GM23338 (cell line): ENCODE measurements around the gene CHAMP1. TPM values are rescaled to one million over a fixed set of nuclear protein-coding genes. Genes with fewer than 3 reads are reported as not detected.

Source experiments
- ATAC-seq: fragments of 200-7000 bp; cut with Tn5 transposase; 3 replicates; pipeline ENCODE4 v1.9.1; 2020
- DNase-seq: peaks from one replicate; pipeline ENCODE4 v3.0.0-alpha.2; 2015; ENCODE audit warnings: low spot score
- H2AFZ ChIP-seq: fragments of 200-600 bp; sonication (generic); 2 replicates; pipeline ENCODE4 v1.8.0; 2016; ENCODE audit warnings: antibody characterized with exemption, mild to moderate bottlenecking, moderate library complexity
- H3F3A ChIP-seq: fragments of 200-600 bp; sonication (generic); replicated peaks from 2 replicates; pipeline ENCODE4 v1.8.0; 2017; ENCODE audit warnings: antibody characterized with exemption, mixed run types, low read depth
- H3K27ac ChIP-seq: fragments of 200-600 bp; sonication (generic); 2 replicates; pipeline ENCODE4 v1.6.1; 2016; ENCODE audit warnings: low read depth
- H3K27me3 ChIP-seq: fragments of 200-600 bp; sonication (generic); 2 replicates; pipeline ENCODE4 v1.8.0; 2016; ENCODE audit warnings: mild to moderate bottlenecking, mixed run types, moderate library complexity; ENCODE audit not compliant: insufficient read depth
- H3K36me3 ChIP-seq: fragments of 200-600 bp; sonication (generic); 2 replicates; pipeline ENCODE4 v1.8.0; 2016; ENCODE audit warnings: mild to moderate bottlenecking; ENCODE audit not compliant: insufficient read depth
- H3K4me1 ChIP-seq: fragments of 200-600 bp; sonication (generic); 2 replicates; pipeline ENCODE4 v1.8.0; 2016; ENCODE audit warnings: mild to moderate bottlenecking, moderate library complexity; ENCODE audit not compliant: insufficient read depth
- H3K4me2 ChIP-seq: fragments of 200-600 bp; sonication (generic); 2 replicates; pipeline ENCODE4 v1.7.1; 2017; ENCODE audit warnings: mixed run types
- H3K4me3 ChIP-seq: fragments of 200-600 bp; sonication (generic); 2 replicates; pipeline ENCODE4 v1.6.1; 2016; ENCODE audit warnings: mixed run types
- H3K79me2 ChIP-seq: fragments of 200-600 bp; sonication (generic); replicated peaks from 2 replicates; pipeline ENCODE4 v1.8.0; 2017; ENCODE audit warnings: mild to moderate bottlenecking; ENCODE audit not compliant: insufficient read depth
- H3K9me2 ChIP-seq: fragments of 200-600 bp; sonication (generic); 2 replicates; pipeline ENCODE4 v1.8.0; 2017; ENCODE audit not compliant: insufficient read depth
- H4K20me1 ChIP-seq: fragments of 200-600 bp; sonication (generic); replicated peaks from 2 replicates; pipeline ENCODE4 v1.8.0; 2017; ENCODE audit warnings: mild to moderate bottlenecking; ENCODE audit not compliant: insufficient read depth
- H3K27ac Mint-ChIP-seq: 2 replicates; pipeline ENCODE4 v1.8.0; 2020; ENCODE audit warnings: inconsistent platforms, mild to moderate bottlenecking, moderate library complexity, mixed read lengths
- H3K27me3 Mint-ChIP-seq: 3 replicates; pipeline ENCODE4 v1.8.0; 2022; ENCODE audit warnings: low read depth, mild to moderate bottlenecking, moderate library complexity, mixed read lengths, inconsistent platforms; ENCODE audit not compliant: insufficient read depth, poor library complexity
- H3K36me3 Mint-ChIP-seq: 3 replicates; pipeline ENCODE4 v1.8.0; 2021; ENCODE audit warnings: low read depth, mild to moderate bottlenecking, inconsistent platforms, moderate library complexity, mixed read lengths
- H3K4me1 Mint-ChIP-seq: 3 replicates; pipeline ENCODE4 v1.8.0; 2020; ENCODE audit warnings: mild to moderate bottlenecking, inconsistent platforms, mixed read lengths
- H3K4me3 Mint-ChIP-seq: 3 replicates; pipeline ENCODE4 v1.8.0; 2021; ENCODE audit warnings: moderate library complexity, mild to moderate bottlenecking, inconsistent platforms, mixed read lengths
- H3K9me3 Mint-ChIP-seq: 3 replicates; pipeline ENCODE4 v1.8.0; 2020; ENCODE audit warnings: moderate library complexity, mild to moderate bottlenecking, inconsistent platforms, mixed read lengths
- CTCF ChIP-seq, 2 experiments: fragments of 200-600 bp in 1 of 2; sonication (generic) in 1 of 2; conservative IDR thresholded peaks; 2 replicates each; pipeline versions ENCODE4 v1.5.1 to v1.6.1; 2016 to 2017; ENCODE audit warnings: antibody characterized with exemption in 2 of 2, low read depth in 2 of 2, mild to moderate bottlenecking in 2 of 2, moderate library complexity in 1 of 2
- EZH2 ChIP-seq: fragments of 200-600 bp; sonication (generic); IDR thresholded peaks from one replicate; pipeline ENCODE4 v1.8.0; 2017; ENCODE audit warnings: antibody characterized with exemption, mild to moderate bottlenecking, low read depth; ENCODE audit not compliant: unreplicated experiment
- POLR2AphosphoS5 ChIP-seq: IDR thresholded peaks from 2 replicates; pipeline ENCODE4 v1.6.1; 2016; ENCODE audit warnings: antibody characterized with exemption, low read depth
- ZNF462 ChIP-seq: fragments of 250-450 bp; sonication (Bioruptor Pico); IDR thresholded peaks from 2 replicates; pipeline ENCODE4 v1.5.0; 2020; ENCODE audit warnings: mild to moderate bottlenecking, moderate library complexity
- polyA plus RNA-seq: library from polyadenylated mRNA; unstranded; fragments of >200 nt; fragmentation: Nextera tagmentation; extraction: Ambion mirVana; gene quantifications from 2 replicates; pipeline ENCODE4 v1.2.1, GENCODE V29; 2016
- total RNA-seq: library from RNA; depleted of rRNA; stranded (reverse); fragments of >200 nt; shearing (Covaris generic); gene quantifications from 2 replicates; pipeline ENCODE4 v1.2.3, GENCODE V29; 2014

CHAMP1 gene
- total and polyA plus RNA-seq, 2 experiments from 2014 or later, result 32.8 to 39.1 TPM

- ATAC-seq (no peak), DNase-seq (no peak)
- no peaks in the 10 kb centered on the region for H3K9me2 ChIP-seq
- no peaks in the 10 kb centered on the region for H3K4me1 ChIP-seq
- Mint-ChIP-seq H3K27ac (no peak overlapping the region), H3K4me3 (no peak overlapping the region), H3K4me1 (no peaks in the 10 kb centered on the region), H3K36me3 (peaks cover 63% of the 10 kb centered on the region), H3K9me3 (no peaks in the 10 kb centered on the region), H3K27me3 (peaks cover 5% of the 10 kb centered on the region)
- no peaks in the 10 kb centered on the region for H3K27me3 ChIP-seq
- no peak overlapping the region for H3K27ac ChIP-seq
- no peaks in the 10 kb centered on the region for H3F3A ChIP-seq
- H4K20me1 ChIP-seq, result peaks cover 7% of the 10 kb centered on the region; the same call in 1 of the 2 replicates
- no peak overlapping the region for H3K4me3 ChIP-seq
- no peak overlapping the region for H3K4me2 ChIP-seq
- H3K36me3 ChIP-seq, result peaks cover 36% of the 10 kb centered on the region
- H2AFZ ChIP-seq, result no peak overlapping the region
- no peak for TF ChIP-seq POLR2AphosphoS5
- no peak for TF ChIP-seq EZH2
- no peak for TF ChIP-seq CTCF (conservative IDR thresholded peaks at IDR 0.05; ENCODE audit: low read depth in 2 of 2)
- no peak for TF ChIP-seq ZNF462 (CRISPR knock-in tag)
- H3K79me2 ChIP-seq, result no peaks in the 10 kb centered on the region
Observed at GRCh38 chr13:114304346-114305034, 9.8 kb upstream of the CHAMP1 start.
